NCI-H2081 (cell line): ENCODE measurements around the gene PDYN.
A peak's percentile ranks its signal among the peaks of the same experiment; 100 is the strongest.

Experiments
- DNase-seq, 2 experiments: peaks; one replicate each; lab custom pipeline; 2025; lab: John Stamatoyannopoulos, UW

The PDYN gene

GRCh38 chr20:1951436-1952115 lies 42.3 kb downstream of the PDYN start:
- no peak for DNase-seq

GRCh38 chr20:1950836-1951235 lies 43.0 kb downstream of the PDYN start:
- no peak for DNase-seq

- no peak for DNase-seq
Observed at GRCh38 chr20:1949347-1950100, 44.3 kb downstream of the PDYN start.

GRCh38 chr20:1947535-1947846 lies 46.4 kb downstream of the PDYN start:
- no peak for DNase-seq

- DNase-seq = peak in 1 of 2 experiments; percentile 16
Observed at GRCh38 chr20:1946762-1947534, 46.9 kb downstream of the PDYN start.

- no peak for DNase-seq
Observed at GRCh38 chr20:1946442-1946761, 47.5 kb downstream of the PDYN start.

- DNase-seq = no peak
Observed at GRCh38 chr20:1945660-1946059, 48.2 kb downstream of the PDYN start.

GRCh38 chr20:1945134-1945618 lies 48.7 kb downstream of the PDYN start:
- DNase-seq = no peak

- DNase-seq = peak; percentile 13 to 14
Observed at GRCh38 chr20:1944345-1945091, 49.3 kb downstream of the PDYN start.

GRCh38 chr20:1943275-1944002 lies 50.4 kb downstream of the PDYN start:
- no peak for DNase-seq

GRCh38 chr20:1942486-1943274 lies 51.2 kb downstream of the PDYN start:
- DNase-seq = no peak

- no peak for DNase-seq
Observed at GRCh38 chr20:1942061-1942460, 51.8 kb downstream of the PDYN start.

- DNase-seq = no peak
Observed at GRCh38 chr20:1941226-1941625, 52.6 kb downstream of the PDYN start.

GRCh38 chr20:1940581-1940980 lies 53.3 kb downstream of the PDYN start:
- no peak for DNase-seq

- DNase-seq = no peak
Observed at GRCh38 chr20:1939270-1939595, 54.6 kb downstream of the PDYN start.

- no peak for DNase-seq
Observed at GRCh38 chr20:1938464-1939269, 55.2 kb downstream of the PDYN start.

- no peak for DNase-seq
Observed at GRCh38 chr20:1937316-1937976, 56.4 kb downstream of the PDYN start.

- peak in 1 of 2 experiments; percentile 15 for DNase-seq
Observed at GRCh38 chr20:1935696-1936366, 58.0 kb downstream of the PDYN start.
